ENCODE data around the gene TBC1D5. TPM values are rescaled to one million over a fixed set of nuclear protein-coding genes. Genes with fewer than 3 reads are reported as not detected.

The TBC1D5 gene
- total and polyA plus RNA-seq, 2 of the 8 experiments (the other 6 are each of a cell fraction or from before 2014, with no cell fraction given), result 11.0 to 22.9 TPM

DNA sequence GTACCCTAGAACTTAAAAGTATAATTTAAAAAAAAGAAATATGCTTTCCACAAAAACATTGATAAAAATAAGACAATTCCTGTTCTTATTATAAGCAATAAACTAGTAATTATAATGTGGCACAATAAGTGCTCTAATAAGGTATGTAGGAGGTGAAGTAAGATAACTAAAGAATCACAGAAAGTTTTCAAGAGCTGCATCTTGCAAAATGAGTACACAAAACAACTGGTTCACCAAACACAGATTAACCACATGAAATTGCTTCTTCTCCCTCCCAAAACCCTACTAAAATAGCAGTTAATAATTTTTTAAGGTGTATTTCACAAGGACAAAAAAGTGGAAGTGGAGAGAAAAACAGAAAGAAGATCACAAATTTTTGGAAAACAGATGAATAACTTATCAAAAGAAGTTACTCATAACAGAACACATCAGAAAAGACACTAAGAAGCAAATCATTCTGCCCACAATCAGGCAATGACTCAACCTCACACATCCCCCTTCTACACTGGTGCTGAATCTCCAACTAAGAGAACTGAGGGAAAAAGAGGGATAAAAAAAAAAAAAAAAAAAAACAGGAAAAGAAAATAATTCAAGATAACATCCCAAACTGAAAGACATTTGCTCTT lies 64.2 kb downstream of the TBC1D5 start:
- no peak for TF ChIP-seq SUZ12 (IDR thresholded peaks at IDR 0.05; ENCODE audit: low read length)
- TF ChIP-seq SP1 (IDR thresholded peaks at IDR 0.05; ENCODE audit: low read depth, low read length), result no peak
- TF ChIP-seq TBP (IDR thresholded peaks at IDR 0.05; ENCODE audit: low read depth, low read length), result no peak
- no peak for TF ChIP-seq CHD2 (IDR thresholded peaks at IDR 0.05; ENCODE audit: low read length)
- TF ChIP-seq CBX8 (IDR thresholded peaks at IDR 0.05; ENCODE audit: borderline replicate concordance, low read depth, low read length), result no peak
- TF ChIP-seq, protein P1, sequence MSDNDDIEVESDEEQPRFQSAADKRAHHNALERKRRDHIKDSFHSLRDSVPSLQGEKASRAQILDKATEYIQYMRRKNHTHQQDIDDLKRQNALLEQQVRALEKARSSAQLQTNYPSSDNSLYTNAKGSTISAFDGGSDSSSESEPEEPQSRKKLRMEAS (IDR thresholded peaks at IDR 0.05), result no peak
- no peak for TF ChIP-seq KDM5A (IDR thresholded peaks at IDR 0.05; ENCODE audit: low read length)
- TF ChIP-seq YY1 (IDR thresholded peaks at IDR 0.05; ENCODE audit: low read depth, low read length), result no peak
- no peak for TF ChIP-seq RXRA (IDR thresholded peaks at IDR 0.05; ENCODE audit: insufficient read depth, low read depth, low read length)
- no peak for TF ChIP-seq KDM1A (IDR thresholded peaks at IDR 0.05; ENCODE audit: borderline replicate concordance, low read length)
- no peak for TF ChIP-seq POLR2AphosphoS5 (IDR thresholded peaks at IDR 0.05; ENCODE audit: low read depth, low read length)
- no peak for TF ChIP-seq SAP30 (IDR thresholded peaks at IDR 0.05; ENCODE audit: insufficient read depth, insufficient replicate concordance, low read length)
- Histone ChIP-seq H3K4me2 (ENCODE audit: insufficient read depth in 1 of 2, low read depth in 2 of 2, low read length in 2 of 2) (no peak overlapping the region), H2BK5ac (ENCODE audit: low read depth, low read length) (no peak overlapping the region), H3K56ac (replicated peaks; ENCODE audit: insufficient read length, low read depth, low read length) (no peak overlapping the region), H3K4ac (replicated peaks; ENCODE audit: insufficient read length, low read depth, low read length) (no peak overlapping the region), H3K9me3 (ENCODE audit: insufficient read depth in 2 of 2, low read depth in 1 of 2, low read length in 1 of 2) (no peaks in the 10 kb centered on the region), H3K36me3 (ENCODE audit: control insufficient read depth in 2 of 4, insufficient read depth in 4 of 4, low read length in 3 of 4) (no peaks in the 10 kb centered on the region), H4K20me1 (replicated peaks in 1 of 2; ENCODE audit: control insufficient read depth in 1 of 2, insufficient read depth in 2 of 2, low read length in 2 of 2) (peaks cover 0 to 1% of the 10 kb centered on the region in 2 experiments), H3K4me1 (replicated peaks in 1 of 4; ENCODE audit: control insufficient read depth in 3 of 4, insufficient read depth in 4 of 4, low read length in 3 of 4) (no peaks in the 10 kb centered on the region; a peak in 1 of 7 replicates), H3K23ac (ENCODE audit: insufficient read length) (no peak overlapping the region), H4K91ac (replicated peaks; ENCODE audit: insufficient read length, low read length) (no peak overlapping the region), H2AK5ac (ENCODE audit: low read depth, low read length) (no peak overlapping the region), H3K14ac (ENCODE audit: insufficient read length) (no peak overlapping the region), H4K8ac (ENCODE audit: extremely low read depth, insufficient read depth, low read length) (no peak overlapping the region), H2BK120ac (replicated peaks; ENCODE audit: low read depth, low read length) (no peak overlapping the region), H3K4me3 (ENCODE audit: extremely low read depth in 1 of 4, insufficient read depth in 2 of 4, low read depth in 3 of 4, low read length in 4 of 4) (no peak overlapping the region), H3K27ac (ENCODE audit: low read depth, low read length) (no peak overlapping the region), H3K18ac (ENCODE audit: extremely low read depth, low read length) (no peak overlapping the region), H4K5ac (ENCODE audit: insufficient read length, low read depth, low read length) (no peak overlapping the region), H2BK20ac (ENCODE audit: low read length) (no peak overlapping the region), H3K79me1 (ENCODE audit: low read depth, low read length) (no peaks in the 10 kb centered on the region), H3K9ac (replicated peaks in 1 of 4; ENCODE audit: extremely low read depth in 1 of 4, low read depth in 3 of 4, low read length in 3 of 4) (no peak overlapping the region), H3K23me2 (ENCODE audit: low read depth, low read length) (no peaks in the 10 kb centered on the region), H3K27me3 (replicated peaks in 1 of 4; ENCODE audit: control insufficient read depth in 3 of 4, extremely low read depth in 1 of 4, insufficient read depth in 3 of 4, low read length in 3 of 4) (no peaks in the 10 kb centered on the region), H2BK12ac (ENCODE audit: low read depth, low read length) (no peak overlapping the region), H3K79me2 (ENCODE audit: control insufficient read depth in 1 of 2, insufficient read depth in 2 of 2, low read length in 2 of 2) (no peaks in the 10 kb centered on the region), H2BK15ac (ENCODE audit: low read length) (no peak overlapping the region), H2AFZ (ENCODE audit: low read length) (no peak overlapping the region)
- CTCF ChIA-PET (ENCODE audit: partially characterized antibody), result no interaction called here
- FAIRE-seq (no peak), DNase-seq (ENCODE audit: low read depth in 1 of 2, low spot score in 2 of 2) (no peak)
- POLR2A ChIA-PET (ENCODE audit: partially characterized antibody), result no interaction called here
